Endothelial cell of umbilical vein (primary cell): ENCODE results near the gene CDK6.

ENCODE experiments used
- CTCF ChIP-seq, 2 donors: IDR thresholded peaks; 1 replicate in 1 of 2; 2 replicates in 1 of 2; pipeline ENCODE4 v1.5.1; 2011; ENCODE audit warnings: low read length in 2 of 2, mild to moderate bottlenecking in 2 of 2, moderate library complexity in 2 of 2, control low read depth in 1 of 2, inconsistent platforms in 1 of 2, low read depth in 1 of 2; ENCODE audit not compliant: insufficient read depth in 1 of 2; ENCODE audit errors: extremely low read depth in 1 of 2
- MYC ChIP-seq: IDR thresholded peaks from one replicate; pipeline ENCODE4 v1.6.1; 2011; ENCODE audit warnings: mild to moderate bottlenecking, low read depth, low read length
- POLR2AphosphoS5 ChIP-seq: IDR thresholded peaks from 2 replicates; pipeline ENCODE4 v1.6.1; 2012; ENCODE audit warnings: low read depth, mild to moderate bottlenecking, control low read depth, low read length, moderate library complexity; ENCODE audit not compliant: insufficient read depth

- no peak for TF ChIP-seq MYC
- TF ChIP-seq CTCF (IDR thresholded peaks at IDR 0.05; ENCODE audit: extremely low read depth in 1 of 2, insufficient read depth in 1 of 2, low read depth in 1 of 2, low read length in 2 of 2), result no peak
- TF ChIP-seq POLR2AphosphoS5, result no peak
These were observed 186.0 kb downstream of the CDK6 start for GRCh38 chr7:92650391-92650790.
